Measurements from ENCODE around the gene ITIH4.

ITIH4 gene

GRCh38 chr3:52792961-52793695 lies 37.3 kb downstream of the ITIH4 start:
- no peak for ATAC-seq (ENCODE audit: low read depth)
- no peak overlapping the region for H3K4me3 Mint-ChIP-seq
- no peak overlapping the region for H3K27ac Mint-ChIP-seq
- H3K36me3 Mint-ChIP-seq = no peaks in the 10 kb centered on the region
- no peak for DNase-seq (ENCODE audit: low spot score in 2 of 2)
- no peaks in the 10 kb centered on the region for H3K4me1 Mint-ChIP-seq
- H3K27me3 Mint-ChIP-seq = peaks cover 5% of the 10 kb centered on the region
- no peaks in the 10 kb centered on the region for H3K9me3 Mint-ChIP-seq

- Mint-ChIP-seq H3K27me3 (peaks cover 5% of the 10 kb centered on the region), H3K9me3 (no peaks in the 10 kb centered on the region), H3K27ac (no peak overlapping the region), H3K4me1 (no peaks in the 10 kb centered on the region), H3K36me3 (no peaks in the 10 kb centered on the region), H3K4me3 (no peak overlapping the region)
- DNase-seq (ENCODE audit: low spot score in 2 of 2) = no peak
- ATAC-seq (ENCODE audit: low read depth) = no peak
These were observed 38.1 kb downstream of the ITIH4 start for GRCh38 chr3:52792413-52792812.

- no peak overlapping the region for H3K4me3 Mint-ChIP-seq
- peaks cover 5% of the 10 kb centered on the region for H3K27me3 Mint-ChIP-seq
- H3K9me3 Mint-ChIP-seq = no peaks in the 10 kb centered on the region
- no peaks in the 10 kb centered on the region for H3K36me3 Mint-ChIP-seq
- H3K27ac Mint-ChIP-seq = no peak overlapping the region
- DNase-seq (ENCODE audit: low spot score in 2 of 2) (no peak), ATAC-seq (ENCODE audit: low read depth) (no peak)
- H3K4me1 Mint-ChIP-seq = no peaks in the 10 kb centered on the region
These were observed 38.5 kb downstream of the ITIH4 start for GRCh38 chr3:52791928-52792327.

GRCh38 chr3:52791366-52791765 lies 39.1 kb downstream of the ITIH4 start:
- DNase-seq (ENCODE audit: low spot score in 2 of 2) (no peak), ATAC-seq (ENCODE audit: low read depth) (no peak)
- Mint-ChIP-seq H3K27me3 (peaks cover 5% of the 10 kb centered on the region), H3K9me3 (no peaks in the 10 kb centered on the region), H3K4me1 (no peaks in the 10 kb centered on the region), H3K36me3 (no peaks in the 10 kb centered on the region), H3K27ac (no peak overlapping the region), H3K4me3 (no peak overlapping the region)

- DNase-seq (ENCODE audit: low spot score in 2 of 2) (no peak), ATAC-seq (ENCODE audit: low read depth) (no peak)
- Mint-ChIP-seq H3K4me1 (no peaks in the 10 kb centered on the region), H3K36me3 (no peaks in the 10 kb centered on the region), H3K4me3 (no peak overlapping the region), H3K27ac (no peak overlapping the region), H3K9me3 (no peaks in the 10 kb centered on the region), H3K27me3 (peaks cover 5% of the 10 kb centered on the region)
These were observed 39.7 kb downstream of the ITIH4 start for GRCh38 chr3:52790741-52791140.

GRCh38 chr3:52790337-52790736 lies 40.1 kb downstream of the ITIH4 start:
- no peaks in the 10 kb centered on the region for H3K36me3 Mint-ChIP-seq
- ATAC-seq (ENCODE audit: low read depth) (no peak), DNase-seq (ENCODE audit: low spot score in 2 of 2) (no peak)
- no peaks in the 10 kb centered on the region for H3K4me1 Mint-ChIP-seq
- peaks cover 5% of the 10 kb centered on the region for H3K27me3 Mint-ChIP-seq
- no peak overlapping the region for H3K27ac Mint-ChIP-seq
- no peaks in the 10 kb centered on the region for H3K9me3 Mint-ChIP-seq
- no peak overlapping the region for H3K4me3 Mint-ChIP-seq

GRCh38 chr3:52789746-52790040 lies 40.8 kb downstream of the ITIH4 start:
- Mint-ChIP-seq H3K9me3 (no peaks in the 10 kb centered on the region), H3K4me3 (no peak overlapping the region), H3K27ac (no peak overlapping the region), H3K36me3 (no peaks in the 10 kb centered on the region), H3K27me3 (peaks cover 5% of the 10 kb centered on the region), H3K4me1 (no peaks in the 10 kb centered on the region)
- no peak for ATAC-seq (ENCODE audit: low read depth)
- no peak for DNase-seq (ENCODE audit: low spot score in 2 of 2)

- DNase-seq (ENCODE audit: low spot score in 2 of 2) (no peak), ATAC-seq (ENCODE audit: low read depth) (no peak)
- no peak overlapping the region for H3K4me3 Mint-ChIP-seq
- H3K4me1 Mint-ChIP-seq = no peaks in the 10 kb centered on the region
- no peaks in the 10 kb centered on the region for H3K36me3 Mint-ChIP-seq
- peaks cover 5% of the 10 kb centered on the region for H3K27me3 Mint-ChIP-seq
- H3K9me3 Mint-ChIP-seq = no peaks in the 10 kb centered on the region
- H3K27ac Mint-ChIP-seq = no peak overlapping the region
These were observed 41.4 kb downstream of the ITIH4 start for GRCh38 chr3:52788890-52789745.

- H3K27me3 Mint-ChIP-seq = peaks cover 5% of the 10 kb centered on the region
- ATAC-seq (ENCODE audit: low read depth) (no peak), DNase-seq (ENCODE audit: low spot score in 2 of 2) (no peak)
- H3K27ac Mint-ChIP-seq = no peak overlapping the region
- no peaks in the 10 kb centered on the region for H3K9me3 Mint-ChIP-seq
- H3K36me3 Mint-ChIP-seq = no peaks in the 10 kb centered on the region
- H3K4me1 Mint-ChIP-seq = no peaks in the 10 kb centered on the region
- no peak overlapping the region for H3K4me3 Mint-ChIP-seq
These were observed 42.5 kb downstream of the ITIH4 start for GRCh38 chr3:52787672-52788625.

- Mint-ChIP-seq H3K27ac (no peak overlapping the region), H3K27me3 (peaks cover 5% of the 10 kb centered on the region), H3K36me3 (no peaks in the 10 kb centered on the region), H3K4me3 (no peak overlapping the region), H3K4me1 (no peaks in the 10 kb centered on the region), H3K9me3 (no peaks in the 10 kb centered on the region)
- no peak for DNase-seq (ENCODE audit: low spot score in 2 of 2)
- ATAC-seq (ENCODE audit: low read depth) = no peak
These were observed 43.2 kb downstream of the ITIH4 start for GRCh38 chr3:52787246-52787645.

GRCh38 chr3:52786330-52787215 lies 43.9 kb downstream of the ITIH4 start:
- Mint-ChIP-seq H3K27me3 (peaks cover 2% of the 10 kb centered on the region), H3K27ac (no peak overlapping the region), H3K9me3 (no peaks in the 10 kb centered on the region), H3K4me1 (no peaks in the 10 kb centered on the region), H3K4me3 (no peak overlapping the region), H3K36me3 (no peaks in the 10 kb centered on the region)
- ATAC-seq (ENCODE audit: low read depth) (no peak), DNase-seq (ENCODE audit: low spot score in 2 of 2) (no peak)

GRCh38 chr3:52784931-52785590 lies 45.4 kb downstream of the ITIH4 start:
- DNase-seq (ENCODE audit: low spot score in 2 of 2) (no peak), ATAC-seq (ENCODE audit: low read depth) (no peak)
- H3K36me3 Mint-ChIP-seq = no peaks in the 10 kb centered on the region
- no peaks in the 10 kb centered on the region for H3K9me3 Mint-ChIP-seq
- no peak overlapping the region for H3K4me3 Mint-ChIP-seq
- H3K27ac Mint-ChIP-seq = no peak overlapping the region
- H3K27me3 Mint-ChIP-seq = peaks cover 2% of the 10 kb centered on the region
- H3K4me1 Mint-ChIP-seq = peaks cover 5% of the 10 kb centered on the region

All from memory B cell (primary cell).